GM21717 (cell line): ENCODE measurements around the gene CPXM2.

Source experiments
- ATAC-seq: cut with Tn5 transposase; IDR thresholded peaks from one replicate; pipeline ENCODE4 v1.9.1; 2021; ENCODE audit warnings: mild to moderate bottlenecking, moderate library complexity; ENCODE audit not compliant: unreplicated experiment

Gene CPXM2

GRCh38 chr10:123704076-123704475 lies 187.5 kb downstream of the CPXM2 start:
- no peak for ATAC-seq

GRCh38 chr10:123703195-123703790 lies 188.3 kb downstream of the CPXM2 start:
- no peak for ATAC-seq
